Raji (cell line): ENCODE results near the gene CAPN14.

Experiments
- POLR2A ChIP-seq: IDR thresholded peaks from 2 replicates; pipeline ENCODE4 v1.6.1; 2011; ENCODE audit warnings: low read depth, low read length, control low read depth; ENCODE audit not compliant: insufficient read depth

Gene CAPN14

GRCh38 chr2:31166925-31167324 is 50.4 kb downstream of the CAPN14 start:
- TF ChIP-seq POLR2A, result no peak

- TF ChIP-seq POLR2A, result no peak
Measured at GRCh38 chr2:31163011-31163539, 54.2 kb downstream of the CAPN14 start.

GRCh38 chr2:31161637-31162036 is 55.7 kb downstream of the CAPN14 start:
- peak; percentile 39; the same call in 1 of the 2 replicates for TF ChIP-seq POLR2A

- TF ChIP-seq POLR2A, result no peak
Measured at GRCh38 chr2:31151501-31151900, 65.8 kb downstream of the CAPN14 start.

- no peak for TF ChIP-seq POLR2A
Measured at GRCh38 chr2:31150120-31150670, 67.1 kb downstream of the CAPN14 start.

- no peak for TF ChIP-seq POLR2A
Measured at GRCh38 chr2:31148514-31148913, 68.8 kb downstream of the CAPN14 start.

- TF ChIP-seq POLR2A, result no peak
Measured at GRCh38 chr2:31147645-31148044, 69.7 kb downstream of the CAPN14 start.

GRCh38 chr2:31142110-31142509 is 75.2 kb downstream of the CAPN14 start:
- no peak for TF ChIP-seq POLR2A

- no peak for TF ChIP-seq POLR2A
Measured at GRCh38 chr2:31141443-31142085, 75.8 kb downstream of the CAPN14 start.

GRCh38 chr2:31140151-31140550 is 77.2 kb downstream of the CAPN14 start:
- no peak for TF ChIP-seq POLR2A

GRCh38 chr2:31139671-31140070 is 77.6 kb downstream of the CAPN14 start:
- no peak for TF ChIP-seq POLR2A

GRCh38 chr2:31138037-31138962 is 79.0 kb downstream of the CAPN14 start, which contains the start of gene GALNT14:
GALNT14 (minus strand) TSS chr2:31138440; CDS start chr2:31138086, 354 bp downstream.
- TF ChIP-seq POLR2A, result peak; percentile 39

- TF ChIP-seq POLR2A, result no peak; the same call in 1 of the 2 replicates
Measured at GRCh38 chr2:31137211-31138036, 79.9 kb downstream of the CAPN14 start.

GRCh38 chr2:31136732-31137131 is 80.6 kb downstream of the CAPN14 start:
- no peak for TF ChIP-seq POLR2A

GRCh38 chr2:31136000-31136399 is 81.3 kb downstream of the CAPN14 start:
- TF ChIP-seq POLR2A, result no peak
